B cell (primary cell): ENCODE results near the gene LBX2.
A peak's percentile ranks its signal among the peaks of the same experiment; 100 is the strongest.

ENCODE experiments used
- EZH2 ChIP-seq: IDR thresholded peaks from 2 replicates; pipeline ENCODE4 v1.6.1; 2012; ENCODE audit warnings: borderline replicate concordance, low read depth, mild to moderate bottlenecking, moderate library complexity, low read length; ENCODE audit not compliant: insufficient read depth, poor library complexity, severe bottlenecking
- TF ChIP-seq, protein P1 (sequence below): fragments of 200-600 bp; IDR thresholded peaks from one replicate; pipeline ENCODE4 v1.8.0; 2022; ENCODE audit warnings: antibody characterized with exemption, mild to moderate bottlenecking

DNA sequence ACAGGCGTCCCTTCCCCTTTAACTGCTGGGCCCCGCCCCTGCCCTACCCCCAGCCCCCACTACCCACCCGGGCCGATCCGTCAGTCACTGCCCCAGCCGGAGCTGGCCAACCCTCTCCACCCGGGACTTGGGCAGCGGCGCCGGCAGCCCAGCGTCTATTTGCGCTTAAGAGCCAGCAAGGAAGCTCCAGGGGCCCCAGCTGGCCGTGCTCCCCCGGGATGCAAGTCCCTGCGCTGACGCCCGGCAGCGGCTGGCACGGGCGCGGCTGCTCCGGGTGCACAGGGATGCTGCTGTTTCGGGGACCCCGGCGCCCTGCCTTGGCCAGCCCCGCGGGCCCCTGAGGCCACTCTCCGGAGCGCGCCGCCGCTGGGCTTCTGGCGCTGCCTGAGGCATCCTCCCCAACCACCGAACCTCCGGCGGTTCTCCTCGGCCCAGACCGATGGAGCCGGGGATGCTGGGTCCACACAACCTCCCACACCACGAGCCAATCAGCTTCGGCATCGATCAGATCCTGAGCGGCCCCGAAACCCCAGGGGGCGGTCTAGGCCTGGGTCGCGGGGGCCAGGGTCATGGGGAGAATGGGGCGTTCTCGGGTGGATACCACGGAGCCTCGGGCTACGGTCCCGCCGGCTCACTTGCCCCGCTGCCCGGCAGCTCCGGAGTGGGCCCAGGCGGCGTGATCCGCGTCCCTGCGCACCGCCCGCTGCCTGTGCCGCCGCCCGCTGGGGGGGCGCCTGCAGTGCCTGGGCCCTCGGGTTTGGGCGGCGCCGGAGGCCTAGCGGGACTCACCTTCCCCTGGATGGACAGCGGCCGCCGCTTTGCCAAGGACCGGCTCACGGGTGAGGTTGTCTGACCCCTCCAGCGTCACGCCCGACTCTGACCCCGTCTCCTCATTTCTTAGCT lies 15.2 kb upstream of the LBX2 start, which contains the start of gene TLX2:
- TF ChIP-seq, protein P1, sequence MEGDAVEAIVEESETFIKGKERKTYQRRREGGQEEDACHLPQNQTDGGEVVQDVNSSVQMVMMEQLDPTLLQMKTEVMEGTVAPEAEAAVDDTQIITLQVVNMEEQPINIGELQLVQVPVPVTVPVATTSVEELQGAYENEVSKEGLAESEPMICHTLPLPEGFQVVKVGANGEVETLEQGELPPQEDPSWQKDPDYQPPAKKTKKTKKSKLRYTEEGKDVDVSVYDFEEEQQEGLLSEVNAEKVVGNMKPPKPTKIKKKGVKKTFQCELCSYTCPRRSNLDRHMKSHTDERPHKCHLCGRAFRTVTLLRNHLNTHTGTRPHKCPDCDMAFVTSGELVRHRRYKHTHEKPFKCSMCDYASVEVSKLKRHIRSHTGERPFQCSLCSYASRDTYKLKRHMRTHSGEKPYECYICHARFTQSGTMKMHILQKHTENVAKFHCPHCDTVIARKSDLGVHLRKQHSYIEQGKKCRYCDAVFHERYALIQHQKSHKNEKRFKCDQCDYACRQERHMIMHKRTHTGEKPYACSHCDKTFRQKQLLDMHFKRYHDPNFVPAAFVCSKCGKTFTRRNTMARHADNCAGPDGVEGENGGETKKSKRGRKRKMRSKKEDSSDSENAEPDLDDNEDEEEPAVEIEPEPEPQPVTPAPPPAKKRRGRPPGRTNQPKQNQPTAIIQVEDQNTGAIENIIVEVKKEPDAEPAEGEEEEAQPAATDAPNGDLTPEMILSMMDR, result no peak
- TF ChIP-seq EZH2, result peak; percentile 98
